ENCODE measurements around the gene MCTP1. TPM values are rescaled to one million over a fixed set of nuclear protein-coding genes. Genes with fewer than 3 reads are reported as not detected.

MCTP1 gene
- total RNA-seq, 2 donors from 2014 or later = 22.1 to 256 TPM

- H3K4me3 ChIP-seq = no peak overlapping the region
- H3K27ac ChIP-seq = no peak overlapping the region
- no peaks in the 10 kb centered on the region for H3K4me1 ChIP-seq (ENCODE audit: control insufficient read depth in 1 of 2, low read depth in 2 of 2)
- no peaks in the 10 kb centered on the region for H3K36me3 ChIP-seq
- H3K27me3 ChIP-seq (replicated peaks; ENCODE audit: insufficient read depth) = no peaks in the 10 kb centered on the region
- no peak for ATAC-seq (ENCODE audit: insufficient number of reproducible peaks, low FRiP score, low read depth)
- no peak for TF ChIP-seq CTCF (IDR thresholded peaks at IDR 0.05)
- H3K9me3 ChIP-seq = no peaks in the 10 kb centered on the region
- DNase-seq (ENCODE audit: low spot score) = no peak
Measured at GRCh38 chr5:95238560-95239325, 46.2 kb downstream of the MCTP1 start.

GRCh38 chr5:95237324-95237723 is 47.6 kb downstream of the MCTP1 start:
- no peak for TF ChIP-seq CTCF (IDR thresholded peaks at IDR 0.05)

GRCh38 chr5:95235439-95235982 is 49.4 kb downstream of the MCTP1 start:
- no peaks in the 10 kb centered on the region for H3K4me1 ChIP-seq (ENCODE audit: control insufficient read depth in 1 of 2, low read depth in 2 of 2)

More at GRCh38 chr5:95237324-95237723, 47.6 kb downstream of the MCTP1 start:
- no peak for ATAC-seq (ENCODE audit: insufficient number of reproducible peaks, low FRiP score, low read depth)
- H3K4me3 ChIP-seq = no peak overlapping the region
- no peaks in the 10 kb centered on the region for H3K36me3 ChIP-seq
- no peak for DNase-seq (ENCODE audit: low spot score)
- H3K4me1 ChIP-seq (ENCODE audit: control insufficient read depth in 1 of 2, low read depth in 2 of 2) = no peaks in the 10 kb centered on the region
- H3K9me3 ChIP-seq = no peaks in the 10 kb centered on the region
- no peaks in the 10 kb centered on the region for H3K27me3 ChIP-seq (replicated peaks; ENCODE audit: insufficient read depth)
- H3K27ac ChIP-seq = no peak overlapping the region

GRCh38 chr5:95229646-95230045 is 55.2 kb downstream of the MCTP1 start:
- H3K27me3 ChIP-seq (replicated peaks; ENCODE audit: insufficient read depth) = no peaks in the 10 kb centered on the region
- H3K27ac ChIP-seq = no peak overlapping the region
- H3K4me3 ChIP-seq = no peak overlapping the region
- H3K36me3 ChIP-seq = no peaks in the 10 kb centered on the region
- DNase-seq (ENCODE audit: low spot score) = no peak
- no peak for TF ChIP-seq CTCF (IDR thresholded peaks at IDR 0.05)
- no peak for ATAC-seq (ENCODE audit: insufficient number of reproducible peaks, low FRiP score, low read depth)
- H3K4me1 ChIP-seq (ENCODE audit: control insufficient read depth in 1 of 2, low read depth in 2 of 2) = no peaks in the 10 kb centered on the region
- no peaks in the 10 kb centered on the region for H3K9me3 ChIP-seq

More at GRCh38 chr5:95235439-95235982, 49.4 kb downstream of the MCTP1 start:
- no peak for TF ChIP-seq CTCF (IDR thresholded peaks at IDR 0.05)
- no peaks in the 10 kb centered on the region for H3K36me3 ChIP-seq
- H3K9me3 ChIP-seq = no peaks in the 10 kb centered on the region
- H3K27me3 ChIP-seq (replicated peaks; ENCODE audit: insufficient read depth) = no peaks in the 10 kb centered on the region
- DNase-seq (ENCODE audit: low spot score) = no peak
- ATAC-seq (ENCODE audit: insufficient number of reproducible peaks, low FRiP score, low read depth) = no peak
- no peak overlapping the region for H3K4me3 ChIP-seq
- no peak overlapping the region for H3K27ac ChIP-seq

GRCh38 chr5:95224701-95225459 is 60.0 kb downstream of the MCTP1 start:
- Histone ChIP-seq H3K27ac (no peak overlapping the region), H3K27me3 (replicated peaks; ENCODE audit: insufficient read depth) (no peaks in the 10 kb centered on the region), H3K4me3 (no peak overlapping the region), H3K4me1 (ENCODE audit: control insufficient read depth in 1 of 2, low read depth in 2 of 2) (no peaks in the 10 kb centered on the region), H3K36me3 (no peaks in the 10 kb centered on the region), H3K9me3 (no peaks in the 10 kb centered on the region)
- ATAC-seq (ENCODE audit: insufficient number of reproducible peaks, low FRiP score, low read depth) = no peak
- TF ChIP-seq CTCF (IDR thresholded peaks at IDR 0.05) = no peak
- DNase-seq (ENCODE audit: low spot score) = no peak
